ENCODE measurements around the gene COX15.

Gene COX15

DNA sequence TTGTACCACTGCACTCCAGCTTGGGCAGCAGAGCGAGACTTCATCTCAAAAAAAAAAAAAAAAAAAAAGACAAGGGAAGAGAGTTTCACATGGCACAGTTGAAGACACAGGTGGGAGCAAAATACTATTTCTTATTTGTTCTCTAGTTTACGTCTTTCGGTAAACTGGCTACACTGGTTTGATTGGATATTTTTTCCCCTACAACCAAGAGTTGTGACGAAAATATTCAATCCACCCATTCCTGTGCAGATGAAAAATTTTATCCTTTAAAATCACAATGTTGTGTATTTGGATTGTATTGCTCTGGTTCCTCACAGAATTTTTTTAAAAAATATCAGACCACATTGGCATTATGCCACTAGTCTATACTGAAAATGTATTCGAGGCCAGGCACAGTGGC, 36.0 kb upstream of the COX15 start:
- no peaks in the 10 kb centered on the region for H3F3A ChIP-seq (ENCODE audit: low read depth)
- H3K4me1 ChIP-seq (ENCODE audit: insufficient read depth, low read length, poor library complexity, severe bottlenecking), result no peaks in the 10 kb centered on the region
- H3K36me3 ChIP-seq (ENCODE audit: insufficient read depth, low read length), result no peaks in the 10 kb centered on the region
- no peak overlapping the region for H2AFZ ChIP-seq (ENCODE audit: low read length)
- no peak overlapping the region for H3K4me3 ChIP-seq (ENCODE audit: low read length, poor library complexity, severe bottlenecking)
- no peaks in the 10 kb centered on the region for H3K9me2 ChIP-seq (replicated peaks; ENCODE audit: low read depth, low read length)
- H3K9ac ChIP-seq (ENCODE audit: low read depth, low read length, poor library complexity, severe bottlenecking), result no peak overlapping the region
- no peaks in the 10 kb centered on the region for H4K20me1 ChIP-seq (ENCODE audit: insufficient read depth, low read length, poor library complexity, severe bottlenecking)
- no peaks in the 10 kb centered on the region for H3K27me3 ChIP-seq (ENCODE audit: insufficient read depth, low read length, poor library complexity, severe bottlenecking)
- H3K9me3 ChIP-seq (ENCODE audit: insufficient read depth, low read depth, low read length), result no peaks in the 10 kb centered on the region
- no peak for TF ChIP-seq EZH2phosphoT487 (IDR thresholded peaks at IDR 0.05; ENCODE audit: borderline replicate concordance)
- TF ChIP-seq, protein P1, sequence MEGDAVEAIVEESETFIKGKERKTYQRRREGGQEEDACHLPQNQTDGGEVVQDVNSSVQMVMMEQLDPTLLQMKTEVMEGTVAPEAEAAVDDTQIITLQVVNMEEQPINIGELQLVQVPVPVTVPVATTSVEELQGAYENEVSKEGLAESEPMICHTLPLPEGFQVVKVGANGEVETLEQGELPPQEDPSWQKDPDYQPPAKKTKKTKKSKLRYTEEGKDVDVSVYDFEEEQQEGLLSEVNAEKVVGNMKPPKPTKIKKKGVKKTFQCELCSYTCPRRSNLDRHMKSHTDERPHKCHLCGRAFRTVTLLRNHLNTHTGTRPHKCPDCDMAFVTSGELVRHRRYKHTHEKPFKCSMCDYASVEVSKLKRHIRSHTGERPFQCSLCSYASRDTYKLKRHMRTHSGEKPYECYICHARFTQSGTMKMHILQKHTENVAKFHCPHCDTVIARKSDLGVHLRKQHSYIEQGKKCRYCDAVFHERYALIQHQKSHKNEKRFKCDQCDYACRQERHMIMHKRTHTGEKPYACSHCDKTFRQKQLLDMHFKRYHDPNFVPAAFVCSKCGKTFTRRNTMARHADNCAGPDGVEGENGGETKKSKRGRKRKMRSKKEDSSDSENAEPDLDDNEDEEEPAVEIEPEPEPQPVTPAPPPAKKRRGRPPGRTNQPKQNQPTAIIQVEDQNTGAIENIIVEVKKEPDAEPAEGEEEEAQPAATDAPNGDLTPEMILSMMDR (conservative IDR thresholded peaks at IDR 0.05; ENCODE audit: low read length), result no peak
- no peak overlapping the region for H3K4me2 ChIP-seq (ENCODE audit: low read depth, low read length, poor library complexity, severe bottlenecking)
- no peaks in the 10 kb centered on the region for H3K79me2 ChIP-seq (ENCODE audit: insufficient read depth, low read length)

DNA sequence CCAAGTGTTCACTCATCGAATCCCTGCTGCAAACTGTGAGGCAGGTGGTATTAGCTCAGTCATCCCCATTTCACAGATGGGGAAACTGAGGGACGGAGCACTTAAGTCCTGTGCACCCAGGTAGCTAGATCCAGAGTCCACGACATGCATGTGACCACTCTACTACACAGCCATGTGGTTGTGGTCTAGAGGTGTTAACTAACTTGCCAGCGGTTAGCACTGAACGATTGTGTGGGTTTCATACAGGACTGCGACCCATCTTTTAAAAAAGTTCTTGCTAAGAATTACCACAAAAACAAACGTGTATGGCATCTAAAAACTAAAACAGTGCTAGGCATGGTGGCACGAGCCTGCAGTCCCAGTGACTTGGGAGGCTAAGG, 34.4 kb upstream of the COX15 start:
- Histone ChIP-seq H3K4me2 (ENCODE audit: low read depth, low read length, poor library complexity, severe bottlenecking) (no peak overlapping the region), H3K4me3 (ENCODE audit: low read length, poor library complexity, severe bottlenecking) (no peak overlapping the region), H3K4me1 (ENCODE audit: insufficient read depth, low read length, poor library complexity, severe bottlenecking) (no peaks in the 10 kb centered on the region), H3K27me3 (ENCODE audit: insufficient read depth, low read length, poor library complexity, severe bottlenecking) (no peaks in the 10 kb centered on the region), H3F3A (ENCODE audit: low read depth) (no peaks in the 10 kb centered on the region), H2AFZ (ENCODE audit: low read length) (no peak overlapping the region), H3K79me2 (ENCODE audit: insufficient read depth, low read length) (no peaks in the 10 kb centered on the region), H4K20me1 (ENCODE audit: insufficient read depth, low read length, poor library complexity, severe bottlenecking) (no peaks in the 10 kb centered on the region), H3K9me3 (ENCODE audit: insufficient read depth, low read depth, low read length) (no peaks in the 10 kb centered on the region), H3K9ac (ENCODE audit: low read depth, low read length, poor library complexity, severe bottlenecking) (no peak overlapping the region), H3K9me2 (replicated peaks; ENCODE audit: low read depth, low read length) (no peaks in the 10 kb centered on the region), H3K36me3 (ENCODE audit: insufficient read depth, low read length) (no peaks in the 10 kb centered on the region)
- TF ChIP-seq EZH2phosphoT487 (IDR thresholded peaks at IDR 0.05; ENCODE audit: borderline replicate concordance), result no peak

DNA sequence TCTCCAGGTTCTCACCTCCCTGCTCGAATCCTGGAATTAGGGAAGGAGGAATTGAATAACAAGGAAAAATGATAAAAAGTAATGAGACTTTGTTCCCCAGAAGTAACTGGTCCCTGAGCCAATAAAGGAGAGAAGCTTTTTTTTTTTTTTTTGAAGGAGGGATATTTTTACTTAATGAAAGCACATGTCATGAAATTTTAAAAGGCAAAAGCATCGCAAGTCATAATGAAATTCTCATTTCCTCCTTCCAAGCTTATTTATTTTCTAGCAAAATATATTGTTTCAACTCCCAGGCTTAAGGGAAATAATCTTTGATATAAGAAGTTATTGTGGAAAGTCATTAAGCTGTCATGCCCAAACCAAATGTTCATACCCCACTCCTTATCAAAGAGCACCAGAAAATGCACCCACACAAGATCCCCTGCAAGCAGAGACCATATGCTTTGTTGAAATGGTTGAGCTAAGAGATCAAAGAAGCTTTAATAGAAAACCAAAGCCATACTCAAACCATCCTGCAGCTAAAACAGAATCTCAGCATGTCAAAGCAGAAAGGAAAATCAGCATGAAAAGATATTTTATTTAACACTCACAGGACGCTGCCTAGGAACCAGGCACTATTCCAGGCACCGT, 33.9 kb upstream of the COX15 start:
- no peaks in the 10 kb centered on the region for H3K9me2 ChIP-seq (replicated peaks; ENCODE audit: low read depth, low read length)
- H3K9ac ChIP-seq (ENCODE audit: low read depth, low read length, poor library complexity, severe bottlenecking), result no peak overlapping the region
- H3K4me3 ChIP-seq (ENCODE audit: low read length, poor library complexity, severe bottlenecking), result no peak overlapping the region
- no peaks in the 10 kb centered on the region for H3K27me3 ChIP-seq (ENCODE audit: insufficient read depth, low read length, poor library complexity, severe bottlenecking)
- TF ChIP-seq, protein P1 (conservative IDR thresholded peaks at IDR 0.05; ENCODE audit: low read length), result no peak
- TF ChIP-seq EZH2phosphoT487 (IDR thresholded peaks at IDR 0.05; ENCODE audit: borderline replicate concordance), result no peak
- H3K4me1 ChIP-seq (ENCODE audit: insufficient read depth, low read length, poor library complexity, severe bottlenecking), result no peaks in the 10 kb centered on the region
- no peak overlapping the region for H2AFZ ChIP-seq (ENCODE audit: low read length)
- no peaks in the 10 kb centered on the region for H3K9me3 ChIP-seq (ENCODE audit: insufficient read depth, low read depth, low read length)
- no peaks in the 10 kb centered on the region for H3K36me3 ChIP-seq (ENCODE audit: insufficient read depth, low read length)
- no peaks in the 10 kb centered on the region for H3K79me2 ChIP-seq (ENCODE audit: insufficient read depth, low read length)
- H3F3A ChIP-seq (ENCODE audit: low read depth), result no peaks in the 10 kb centered on the region
- H4K20me1 ChIP-seq (ENCODE audit: insufficient read depth, low read length, poor library complexity, severe bottlenecking), result no peaks in the 10 kb centered on the region
- no peak overlapping the region for H3K4me2 ChIP-seq (ENCODE audit: low read depth, low read length, poor library complexity, severe bottlenecking)

DNA sequence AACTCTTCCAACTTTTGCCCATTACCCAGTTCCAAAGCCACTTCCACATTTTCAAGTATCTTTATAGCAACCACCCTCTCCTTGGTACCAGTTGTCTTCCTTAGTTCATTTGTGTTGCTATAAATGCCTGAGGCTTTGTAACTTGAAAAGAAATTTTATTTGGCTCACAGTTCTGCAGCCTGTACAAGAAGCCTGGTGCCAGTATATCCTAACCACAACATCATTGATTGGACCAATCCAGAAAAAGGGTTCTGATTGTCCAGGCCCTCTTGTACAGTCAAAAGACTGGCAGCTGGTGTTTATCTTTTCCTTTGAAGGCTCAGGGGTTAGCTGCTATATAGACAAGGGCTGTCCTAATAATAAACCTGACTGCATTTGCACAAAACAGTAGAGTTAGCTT, 29.4 kb upstream of the COX15 start:
- Histone ChIP-seq H3K9me2 (replicated peaks; ENCODE audit: low read depth, low read length) (no peaks in the 10 kb centered on the region), H4K20me1 (ENCODE audit: insufficient read depth, low read length, poor library complexity, severe bottlenecking) (no peaks in the 10 kb centered on the region), H3F3A (ENCODE audit: low read depth) (no peaks in the 10 kb centered on the region), H3K27me3 (ENCODE audit: insufficient read depth, low read length, poor library complexity, severe bottlenecking) (no peaks in the 10 kb centered on the region), H3K4me3 (ENCODE audit: low read length, poor library complexity, severe bottlenecking) (no peak overlapping the region), H3K9me3 (ENCODE audit: insufficient read depth, low read depth, low read length) (no peaks in the 10 kb centered on the region), H3K4me1 (ENCODE audit: insufficient read depth, low read length, poor library complexity, severe bottlenecking) (no peaks in the 10 kb centered on the region), H2AFZ (ENCODE audit: low read length) (no peak overlapping the region), H3K4me2 (ENCODE audit: low read depth, low read length, poor library complexity, severe bottlenecking) (no peak overlapping the region), H3K9ac (ENCODE audit: low read depth, low read length, poor library complexity, severe bottlenecking) (no peak overlapping the region), H3K36me3 (ENCODE audit: insufficient read depth, low read length) (peaks cover 14% of the 10 kb centered on the region; the same call in 1 of the 2 replicates), H3K79me2 (ENCODE audit: insufficient read depth, low read length) (no peaks in the 10 kb centered on the region)
- TF ChIP-seq, protein P1 (conservative IDR thresholded peaks at IDR 0.05; ENCODE audit: low read length), result no peak
- no peak for TF ChIP-seq EZH2phosphoT487 (IDR thresholded peaks at IDR 0.05; ENCODE audit: borderline replicate concordance)
